Retina (tissue), 1 donor: ENCODE data around the gene NUTM2B.
"Not testable (repeated sequence)": the region's sequence is repeated elsewhere in the genome, so short reads cannot be mapped to it uniquely, and the experiment has no call there.

ENCODE experiments used
- DNase-seq: peaks from one replicate; pipeline ENCODE4 v3.0.0-alpha.2; 2016

NUTM2B gene, protein sequence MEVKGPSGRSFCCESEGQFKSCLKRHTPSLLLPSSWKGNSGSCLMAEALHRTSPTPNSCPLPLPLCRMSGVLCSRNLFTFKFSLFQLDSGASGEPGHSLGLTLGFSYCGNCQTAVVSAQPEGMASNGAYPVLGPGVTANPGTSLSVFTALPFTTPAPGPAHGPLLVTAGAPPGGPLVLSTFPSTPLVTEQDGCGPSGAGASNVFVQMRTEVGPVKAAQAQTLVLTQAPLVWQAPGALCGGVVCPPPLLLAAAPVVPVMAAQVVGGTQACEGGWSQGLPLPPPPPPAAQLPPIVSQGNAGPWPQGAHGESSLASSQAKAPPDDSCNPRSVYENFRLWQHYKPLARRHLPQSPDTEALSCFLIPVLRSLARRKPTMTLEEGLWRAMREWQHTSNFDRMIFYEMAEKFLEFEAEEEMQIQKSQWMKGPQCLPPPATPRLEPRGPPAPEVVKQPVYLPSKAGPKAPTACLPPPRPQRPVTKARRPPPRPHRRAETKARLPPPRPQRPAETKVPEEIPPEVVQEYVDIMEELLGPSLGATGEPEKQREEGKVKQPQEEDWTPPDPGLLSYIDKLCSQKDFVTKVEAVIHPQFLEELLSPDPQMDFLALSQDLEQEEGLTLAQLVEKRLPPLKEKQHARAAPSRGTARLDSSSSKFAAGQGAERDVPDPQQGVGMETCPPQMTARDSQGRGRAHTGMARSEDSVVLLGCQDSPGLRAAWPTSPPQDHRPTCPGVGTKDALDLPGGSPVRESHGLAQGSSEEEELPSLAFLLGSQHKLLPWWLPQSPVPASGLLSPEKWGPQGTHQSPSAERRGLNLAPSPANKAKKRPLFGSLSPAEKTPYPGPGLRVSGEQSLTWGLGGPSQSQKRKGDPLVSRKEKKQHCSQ

DNA sequence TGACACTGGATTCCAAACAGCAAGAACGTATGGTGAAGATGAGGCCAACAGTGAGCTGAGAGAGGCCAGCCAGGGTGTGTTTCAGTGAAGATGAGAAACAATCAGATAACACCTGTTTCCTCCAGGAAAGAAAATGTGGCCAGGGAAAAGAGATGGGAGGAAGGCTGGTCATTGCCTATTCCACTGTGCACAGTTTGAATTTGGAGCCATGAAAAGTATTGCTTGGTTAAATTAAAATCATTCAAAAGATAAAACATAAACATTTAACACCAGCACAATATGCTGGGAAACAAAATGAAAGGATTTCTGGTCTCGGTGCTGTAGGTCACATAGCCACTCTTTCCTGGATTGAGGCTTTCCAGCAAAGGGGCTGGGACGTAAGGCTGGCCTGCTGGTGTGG lies at the start of gene NUTM2B:
Gene NUTM2B (plus strand): TSS at position 301 of the 400 bp plus-strand sequence. CDS start 383 bp downstream, outside the sequence.
- DNase-seq: not testable (repeated sequence)

- DNase-seq: not testable (repeated sequence)
Measured at GRCh38 chr10:79663287-79663686, 39.7 kb upstream of the NUTM2B start.

GRCh38 chr10:79664686-79665085 lies 38.3 kb upstream of the NUTM2B start:
- DNase-seq: not testable (repeated sequence)

DNA sequence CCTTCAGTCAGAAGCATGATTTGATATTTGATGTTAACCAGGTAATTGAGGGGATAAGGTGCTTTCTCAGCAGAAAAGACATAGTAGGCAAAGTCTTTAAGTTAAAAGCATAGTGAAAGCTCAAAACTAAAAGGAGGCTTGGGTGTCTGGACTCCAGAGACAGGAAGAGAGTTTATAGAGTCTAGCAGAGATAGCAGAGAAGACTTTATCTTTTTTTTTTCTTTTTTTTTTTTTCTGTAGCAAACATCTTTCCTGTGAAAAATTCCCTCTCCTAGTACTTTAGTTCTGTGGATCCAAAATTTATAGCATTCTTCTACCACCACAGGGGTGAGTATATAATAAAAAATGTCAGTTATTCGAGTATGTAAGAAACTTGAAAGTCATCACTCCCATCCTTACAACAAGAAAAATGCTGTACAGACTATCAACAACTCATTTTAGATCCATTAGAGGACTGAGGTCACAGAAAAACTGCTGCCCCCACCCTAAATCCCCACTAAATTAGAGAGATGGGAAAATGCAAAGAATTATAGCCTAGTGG lies 33.7 kb upstream of the NUTM2B start:
- not testable (repeated sequence) for DNase-seq

DNA sequence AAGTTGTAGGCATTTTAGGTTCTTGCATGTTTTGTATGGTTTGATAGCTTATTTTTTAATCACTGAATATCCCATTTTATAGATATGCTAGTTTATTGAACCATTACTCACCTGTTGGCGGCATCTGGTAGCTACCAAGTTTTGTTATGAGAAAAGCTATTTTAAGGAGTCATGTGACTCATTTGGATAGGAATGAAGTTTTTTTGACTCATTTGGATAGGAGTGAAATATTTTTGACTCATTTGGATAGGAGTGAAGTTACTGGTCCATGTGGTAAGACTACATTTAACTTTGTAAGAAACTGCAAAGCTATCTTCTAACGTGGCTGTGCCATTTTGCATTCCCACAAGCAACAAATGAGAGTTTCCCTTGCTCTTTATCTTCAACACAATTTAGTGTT lies 28.1 kb upstream of the NUTM2B start:
- not testable (repeated sequence) for DNase-seq

DNA sequence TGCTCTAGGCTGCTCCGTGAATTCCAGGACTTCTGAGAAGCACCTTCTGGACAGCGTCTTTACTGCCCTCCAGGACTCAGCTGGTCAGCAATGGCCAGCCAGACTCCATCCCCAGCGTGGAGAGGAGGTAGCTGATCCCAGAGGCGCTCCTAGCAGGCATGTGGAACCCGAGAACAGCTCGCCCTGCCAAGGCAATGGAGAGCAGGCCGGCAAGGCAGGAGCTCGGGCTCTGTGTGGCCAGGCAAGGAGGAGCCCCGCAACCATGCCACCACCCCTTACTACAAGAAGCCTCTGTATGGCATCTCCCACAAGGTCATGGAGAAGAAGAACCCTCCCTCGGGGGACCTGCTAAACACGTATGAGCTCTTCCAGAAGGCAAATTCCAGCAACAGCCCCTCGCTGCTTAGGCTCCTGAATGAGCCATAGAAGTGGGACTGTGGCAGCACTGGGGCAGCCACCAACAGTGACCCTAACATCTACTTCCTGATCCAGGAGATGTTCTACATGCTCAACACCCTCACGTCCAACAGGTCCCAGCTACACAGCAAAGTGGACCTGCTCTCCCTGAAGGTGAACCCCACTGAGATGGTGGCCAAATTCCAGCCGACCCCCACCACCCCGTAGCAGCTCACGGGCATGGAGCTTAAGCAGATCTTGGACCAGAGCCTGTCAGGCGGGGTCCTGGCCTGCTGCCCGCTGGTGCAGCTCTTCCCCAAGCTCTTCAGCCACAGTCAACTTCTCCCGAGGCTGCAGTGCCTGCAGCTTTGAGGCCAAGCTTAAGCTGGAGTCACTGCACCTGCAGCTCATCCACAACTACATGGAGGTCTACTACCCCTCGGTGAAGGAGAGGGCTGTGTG lies 19.8 kb upstream of the NUTM2B start:
- DNase-seq: not testable (repeated sequence)

GRCh38 chr10:79683884-79684720 lies 18.9 kb upstream of the NUTM2B start:
- not testable (repeated sequence) for DNase-seq

- not testable (repeated sequence) for DNase-seq
Measured at GRCh38 chr10:79685044-79685685, 17.9 kb upstream of the NUTM2B start.

DNA sequence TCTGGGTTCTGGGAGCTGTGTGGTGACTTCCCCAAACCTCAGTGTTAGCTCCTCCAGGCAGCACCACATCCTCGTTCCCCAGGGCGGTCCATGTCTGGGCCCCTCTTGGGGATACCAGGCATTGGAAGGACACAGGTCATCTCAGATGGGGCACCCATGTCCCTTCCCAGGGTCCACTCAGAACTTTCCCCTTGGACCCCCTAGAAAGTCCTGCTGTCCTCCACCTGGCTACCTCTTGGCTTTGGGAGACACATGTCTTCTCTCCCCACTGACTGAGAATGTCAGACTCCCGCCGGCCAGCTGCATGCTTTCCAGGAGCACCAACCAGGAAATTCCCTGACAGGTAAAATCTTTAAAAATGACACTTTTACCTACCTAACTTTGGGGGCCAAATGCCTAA lies 16.4 kb upstream of the NUTM2B start:
- not testable (repeated sequence) for DNase-seq

DNA sequence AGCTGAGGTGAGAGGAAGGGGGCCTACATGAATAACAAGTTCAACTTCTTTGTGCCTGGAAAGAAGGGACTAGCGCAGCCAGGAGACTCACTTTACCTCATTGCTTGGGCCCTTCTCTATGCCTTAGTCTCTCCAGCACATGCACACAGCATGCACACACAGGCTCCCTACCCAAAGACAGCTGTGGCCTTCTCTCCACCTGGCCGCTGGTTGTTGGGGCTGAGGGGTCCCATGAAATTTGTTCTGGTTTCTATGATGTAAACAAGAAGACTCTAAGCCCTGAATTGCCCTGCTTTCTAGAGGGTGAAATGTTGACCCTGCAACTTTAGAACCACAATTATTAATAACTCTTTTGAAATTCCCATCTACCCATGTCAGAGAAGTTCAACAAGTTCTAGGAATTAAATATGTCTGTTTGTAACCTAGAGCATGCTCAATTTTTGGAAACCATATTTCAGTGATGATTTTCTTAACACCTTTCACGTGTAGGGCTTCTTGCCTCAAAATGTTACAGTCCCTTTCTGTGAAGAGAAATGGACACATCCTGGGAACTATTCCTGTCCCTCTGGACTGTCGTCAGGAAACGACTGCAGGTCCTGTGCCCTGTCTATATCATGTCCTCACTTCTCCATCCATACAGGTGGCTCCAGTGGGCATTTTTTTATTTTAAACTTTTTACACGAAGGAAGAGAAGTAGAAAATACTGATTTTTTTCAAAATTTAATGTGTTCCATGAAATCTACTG lies 15.4 kb upstream of the NUTM2B start:
- DNase-seq: not testable (repeated sequence)

- not testable (repeated sequence) for DNase-seq
Measured at GRCh38 chr10:79688798-79689197, 14.2 kb upstream of the NUTM2B start.

- DNase-seq: not testable (repeated sequence)
Measured at GRCh38 chr10:79696596-79696995, 6.4 kb upstream of the NUTM2B start.

- DNase-seq: not testable (repeated sequence)
Measured at GRCh38 chr10:79697141-79697540, 5.9 kb upstream of the NUTM2B start.

GRCh38 chr10:79700381-79700944 lies 2.6 kb upstream of the NUTM2B start:
- DNase-seq: not testable (repeated sequence)

DNA sequence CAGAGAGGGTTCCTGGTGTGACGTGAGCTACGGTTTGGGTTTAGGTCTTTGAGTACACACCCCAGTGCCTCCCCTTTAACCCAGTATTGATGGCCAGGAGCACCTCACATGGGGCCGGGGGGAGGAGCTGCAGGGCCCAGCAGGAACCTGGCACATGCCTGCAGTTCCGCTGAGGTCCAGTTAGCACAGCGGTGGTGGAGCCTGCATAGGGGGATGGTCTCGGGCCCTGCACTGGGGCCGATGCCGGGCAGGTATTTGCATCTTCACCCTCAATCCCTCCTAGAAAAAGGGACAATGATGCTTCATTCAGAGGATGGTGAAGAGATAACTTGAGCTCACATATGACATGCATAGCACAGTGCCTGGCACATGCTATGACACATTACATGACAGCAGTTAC lies 4.0 kb downstream of the NUTM2B start:
- not testable (repeated sequence) for DNase-seq

GRCh38 chr10:79714976-79715375 lies 11.9 kb downstream of the NUTM2B start:
- DNase-seq: not testable (repeated sequence)

DNA sequence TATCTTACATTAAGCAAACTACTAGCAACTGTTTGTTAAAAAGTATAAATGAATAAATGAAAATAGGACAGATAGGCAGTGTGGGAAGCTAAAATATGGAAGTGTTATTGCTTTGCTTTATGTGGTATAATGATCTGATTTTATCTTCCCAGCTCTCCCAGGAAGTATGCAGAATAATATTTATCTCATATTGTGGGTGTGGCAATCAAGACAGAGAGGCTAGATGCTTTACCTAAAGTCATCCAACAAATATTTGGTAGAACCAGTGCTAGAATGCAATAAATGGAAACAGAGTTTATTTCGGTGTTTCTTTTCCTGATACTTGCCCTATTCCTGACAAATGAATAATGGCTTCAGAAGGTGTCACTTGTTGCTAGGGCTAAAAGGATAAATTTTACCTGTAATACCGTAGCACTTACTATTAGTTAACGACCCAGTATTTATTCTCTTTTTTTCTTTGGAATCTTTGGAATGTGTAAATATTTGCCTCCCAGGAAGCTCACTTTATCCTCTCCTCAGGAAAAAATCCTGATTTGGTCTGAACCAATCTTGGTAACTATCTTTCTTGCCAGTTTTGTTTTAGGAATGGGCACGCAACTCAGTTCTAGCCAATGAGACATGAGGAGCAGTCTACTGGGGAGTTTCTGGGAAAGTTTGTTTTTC lies 14.0 kb downstream of the NUTM2B start:
- DNase-seq: not testable (repeated sequence)

GRCh38 chr10:79720000-79720399 lies 17.0 kb downstream of the NUTM2B start:
- not testable (repeated sequence) for DNase-seq

DNA sequence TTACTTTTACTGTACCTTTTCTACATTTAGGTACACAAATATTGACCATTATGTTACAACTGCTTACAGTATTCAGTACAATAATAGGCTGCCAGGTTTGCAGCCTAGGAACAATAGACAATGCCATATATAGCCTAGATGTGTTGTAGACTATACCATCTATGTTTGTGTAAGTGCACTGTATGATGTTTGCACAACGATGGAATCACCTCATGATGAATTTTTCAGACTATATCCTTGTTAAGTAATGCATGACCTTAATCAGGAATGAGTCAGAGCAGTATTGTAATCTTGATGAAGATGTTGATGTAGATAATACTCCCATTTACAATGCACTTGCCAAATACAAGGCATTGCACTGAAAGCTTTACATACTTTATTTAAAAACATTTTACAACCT lies 23.6 kb downstream of the NUTM2B start:
- DNase-seq: not testable (repeated sequence)
